HEK293T (cell line): ENCODE measurements around the gene HES3.
A peak's percentile ranks its signal among the peaks of the same experiment; 100 is the strongest.

Source experiments
- CTCF ChIA-PET: fragments of 350-600 bp; formaldehyde crosslinking; extraction: SDS; loops from one replicate; lab custom pipeline; 2021; ENCODE audit warnings: antibody characterized with exemption, inconsistent platforms; lab: Yijun Ruan, JAX
- POLR2A ChIA-PET: fragments of 350-600 bp; formaldehyde crosslinking; extraction: SDS; loops from one replicate; lab custom pipeline; 2020; ENCODE audit warnings: antibody characterized with exemption, inconsistent platforms; lab: Yijun Ruan, JAX
- DNase-seq: peaks from one replicate; pipeline ENCODE4 v3.0.0; 2012; ENCODE audit warnings: mixed read lengths; ENCODE audit errors: extremely low spot score
- ARNT ChIP-seq: fragments of 450-650 bp; IDR thresholded peaks from 2 replicates; pipeline ENCODE4 v1.6.1; 2017; ENCODE audit warnings: mild to moderate bottlenecking
- BHLHE40 ChIP-seq: fragments of 450-650 bp; IDR thresholded peaks from 2 replicates; pipeline ENCODE4 v1.6.1; 2016; ENCODE audit warnings: mild to moderate bottlenecking, moderate library complexity, borderline replicate concordance
- CTBP1 ChIP-seq: fragments of 450-650 bp; IDR thresholded peaks from 2 replicates; pipeline ENCODE4 v1.6.1; 2016; ENCODE audit warnings: borderline replicate concordance
- ELF4 ChIP-seq: fragments of 450-650 bp; IDR thresholded peaks from 2 replicates; pipeline ENCODE4 v1.6.1; 2017; ENCODE audit warnings: antibody characterized with exemption
- FOXA1 ChIP-seq: fragments of 450-650 bp; IDR thresholded peaks from 2 replicates; pipeline ENCODE4 v1.6.1; 2016; ENCODE audit warnings: mild to moderate bottlenecking
- FOXK2 ChIP-seq: fragments of 450-650 bp; IDR thresholded peaks from 2 replicates; pipeline ENCODE4 v1.6.1; 2016; ENCODE audit warnings: mild to moderate bottlenecking
- FOXM1 ChIP-seq: fragments of 450-650 bp; IDR thresholded peaks from 2 replicates; pipeline ENCODE4 v1.6.1; 2017; ENCODE audit warnings: mild to moderate bottlenecking, borderline replicate concordance
- HDGF ChIP-seq: fragments of 450-650 bp; IDR thresholded peaks from 2 replicates; pipeline ENCODE4 v1.6.1; 2017; ENCODE audit warnings: antibody characterized with exemption, borderline replicate concordance
- L3MBTL2 ChIP-seq: fragments of 450-650 bp; conservative IDR thresholded peaks from 2 replicates; pipeline ENCODE4 v1.6.1; 2016; ENCODE audit warnings: mild to moderate bottlenecking
- LEF1 ChIP-seq: fragments of 450-650 bp; IDR thresholded peaks from 2 replicates; pipeline ENCODE4 v1.6.1; 2017; ENCODE audit warnings: mild to moderate bottlenecking, borderline replicate concordance
- NFRKB ChIP-seq: fragments of 450-650 bp; IDR thresholded peaks from 2 replicates; pipeline ENCODE4 v1.6.1; 2016; ENCODE audit warnings: mild to moderate bottlenecking, moderate library complexity
- SP1 ChIP-seq: fragments of 450-650 bp; IDR thresholded peaks from 2 replicates; pipeline ENCODE4 v1.6.1; 2017
- SUZ12 ChIP-seq: fragments of 450-650 bp; IDR thresholded peaks from 2 replicates; pipeline ENCODE4 v1.6.1; 2016; ENCODE audit warnings: mild to moderate bottlenecking
- TARDBP ChIP-seq: fragments of 450-650 bp; IDR thresholded peaks from 2 replicates; pipeline ENCODE4 v1.6.1; 2016
- ZNF384 ChIP-seq: fragments of 450-650 bp; IDR thresholded peaks from 2 replicates; pipeline ENCODE4 v1.6.1; 2016
- TF ChIP-seq, protein P1 (sequence below): fragments of 450-650 bp; IDR thresholded peaks from 2 replicates; pipeline ENCODE4 v1.6.1; 2016

The HES3 gene

DNA sequence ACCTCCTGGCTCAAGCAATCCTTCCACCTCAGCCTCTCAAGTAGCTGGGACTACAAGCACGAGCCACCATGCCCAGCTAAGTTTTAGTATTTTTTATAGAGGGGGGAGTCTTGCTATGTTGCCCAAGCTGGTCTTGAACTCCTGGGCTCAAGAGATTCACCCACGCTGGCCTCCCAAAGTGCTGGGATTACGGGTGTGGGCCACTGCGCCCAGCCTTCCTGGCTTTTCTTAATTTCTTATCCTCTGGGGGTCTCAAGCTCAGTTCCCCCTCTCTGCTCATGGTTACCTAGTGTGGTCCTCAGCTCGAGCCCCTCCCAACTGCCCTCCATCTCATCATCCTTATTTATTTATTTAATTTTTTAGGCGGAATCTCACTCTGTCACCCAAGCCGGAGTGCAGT lies 41.7 kb upstream of the HES3 start:
- ChIA-PET POLR2A (interaction anchor here (1.9 kb wide), 1 partner anchor 33 kb away, joined by 11 read pairs; the partner anchor contains the start of gene ICMT), CTCF (interaction anchor here (0.6 kb wide), 1 partner anchor 31 kb away, joined by 4 read pairs; no protein-coding TSS in a partner anchor)
- TF ChIP-seq FOXM1: no peak
- no peak for TF ChIP-seq ARNT
- TF ChIP-seq SUZ12: no peak
- TF ChIP-seq, protein P1, sequence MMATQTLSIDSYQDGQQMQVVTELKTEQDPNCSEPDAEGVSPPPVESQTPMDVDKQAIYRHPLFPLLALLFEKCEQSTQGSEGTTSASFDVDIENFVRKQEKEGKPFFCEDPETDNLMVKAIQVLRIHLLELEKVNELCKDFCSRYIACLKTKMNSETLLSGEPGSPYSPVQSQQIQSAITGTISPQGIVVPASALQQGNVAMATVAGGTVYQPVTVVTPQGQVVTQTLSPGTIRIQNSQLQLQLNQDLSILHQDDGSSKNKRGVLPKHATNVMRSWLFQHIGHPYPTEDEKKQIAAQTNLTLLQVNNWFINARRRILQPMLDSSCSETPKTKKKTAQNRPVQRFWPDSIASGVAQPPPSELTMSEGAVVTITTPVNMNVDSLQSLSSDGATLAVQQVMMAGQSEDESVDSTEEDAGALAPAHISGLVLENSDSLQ: no peak
- TF ChIP-seq NFRKB: no peak
- no peak for TF ChIP-seq BHLHE40
- no peak for TF ChIP-seq ELF4
- TF ChIP-seq CTBP1: no peak
- no peak for TF ChIP-seq LEF1
- no peak for TF ChIP-seq L3MBTL2
- no peak for TF ChIP-seq TARDBP
- TF ChIP-seq HDGF: no peak
- no peak for TF ChIP-seq ZNF384
- no peak for TF ChIP-seq SP1
- TF ChIP-seq FOXA1: no peak
- DNase-seq: no peak

DNA sequence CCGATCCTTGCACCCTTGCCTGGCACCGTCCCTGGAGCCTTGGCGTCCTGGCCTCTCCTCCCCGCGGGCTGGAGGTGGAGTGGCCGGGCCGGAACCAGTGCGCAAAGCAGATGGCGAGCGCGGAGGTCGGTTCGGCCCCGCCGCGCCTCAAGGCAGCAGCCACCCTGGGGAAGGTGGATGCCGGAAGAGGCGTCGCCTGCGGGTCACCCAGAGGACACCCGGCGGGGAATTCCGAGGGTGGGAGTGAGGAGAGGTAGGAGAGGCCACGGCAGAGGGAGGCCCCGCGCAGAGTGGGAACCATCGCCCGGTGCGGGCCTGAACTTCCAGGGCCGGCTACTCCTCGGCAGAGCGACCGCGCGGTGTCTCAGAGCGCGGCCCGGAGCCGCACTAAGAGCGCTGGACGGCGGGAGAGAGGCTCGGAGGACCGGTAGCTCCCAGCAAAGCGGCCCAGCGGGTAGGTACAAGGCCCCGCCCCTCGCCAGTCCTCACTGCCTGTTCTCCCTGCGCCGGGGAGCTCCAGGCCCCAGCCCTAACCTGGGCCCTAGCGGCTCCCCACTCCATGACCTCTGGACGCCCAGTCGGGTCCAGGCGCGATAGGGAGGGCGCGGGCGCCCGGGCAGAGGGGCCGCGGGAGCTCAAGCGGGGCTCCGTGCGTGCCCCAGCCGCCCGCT lies 38.0 kb upstream of the HES3 start, which contains the start of gene RNF207:
RNF207 (plus strand) TSS at position 271 of the 671 bp plus-strand sequence. CDS start 417 bp downstream, outside the sequence.
- DNase-seq: peak; percentile 73
- ChIA-PET POLR2A (interaction anchor here (0.6 to 3.9 kb wide), 12 partner anchors 10 to 32 kb away, joined by 3 to 39 read pairs (median 4); partner anchors contain the start of gene ICMT), CTCF (interaction anchor here (0.7 to 1.9 kb wide), 5 partner anchors 10 to 217 kb away, joined by 3 to 18 read pairs (median 5); no protein-coding TSS in a partner anchor)
- 0 out of 2 replicates have a peak, but pooled peaks have one; percentile 37 for TF ChIP-seq L3MBTL2
- TF ChIP-seq LEF1: no peak

DNA sequence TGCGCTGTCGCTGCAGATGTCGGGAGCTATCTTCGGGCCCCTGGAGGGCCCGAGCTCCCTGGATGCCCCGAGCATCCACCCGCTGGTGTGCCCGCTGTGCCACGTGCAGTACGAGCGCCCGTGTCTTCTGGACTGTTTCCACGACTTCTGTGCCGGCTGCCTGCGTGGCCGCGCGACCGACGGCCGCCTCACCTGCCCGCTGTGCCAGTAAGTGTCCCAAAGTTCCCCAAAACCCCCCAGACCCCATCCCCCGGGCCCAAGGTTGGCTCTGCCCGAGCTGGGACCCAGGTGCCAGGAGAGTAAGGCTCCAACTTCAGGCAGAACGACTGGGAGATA lies 37.5 kb upstream of the HES3 start:
- DNase-seq: no peak
- CTCF ChIA-PET: interaction anchor here (0.7 to 1.6 kb wide), 3 partner anchors 10 to 216 kb away, joined by 3 to 5 read pairs (median 4); no protein-coding TSS in a partner anchor
- POLR2A ChIA-PET: interaction anchor here (0.8 to 3.9 kb wide), 10 partner anchors 9 to 32 kb away, joined by 3 to 39 read pairs (median 4); partner anchors contain the start of gene ICMT
- no peak for TF ChIP-seq CTBP1
- no peak for TF ChIP-seq ARNT
- TF ChIP-seq ZNF384: no peak
- no peak for TF ChIP-seq TARDBP

DNA sequence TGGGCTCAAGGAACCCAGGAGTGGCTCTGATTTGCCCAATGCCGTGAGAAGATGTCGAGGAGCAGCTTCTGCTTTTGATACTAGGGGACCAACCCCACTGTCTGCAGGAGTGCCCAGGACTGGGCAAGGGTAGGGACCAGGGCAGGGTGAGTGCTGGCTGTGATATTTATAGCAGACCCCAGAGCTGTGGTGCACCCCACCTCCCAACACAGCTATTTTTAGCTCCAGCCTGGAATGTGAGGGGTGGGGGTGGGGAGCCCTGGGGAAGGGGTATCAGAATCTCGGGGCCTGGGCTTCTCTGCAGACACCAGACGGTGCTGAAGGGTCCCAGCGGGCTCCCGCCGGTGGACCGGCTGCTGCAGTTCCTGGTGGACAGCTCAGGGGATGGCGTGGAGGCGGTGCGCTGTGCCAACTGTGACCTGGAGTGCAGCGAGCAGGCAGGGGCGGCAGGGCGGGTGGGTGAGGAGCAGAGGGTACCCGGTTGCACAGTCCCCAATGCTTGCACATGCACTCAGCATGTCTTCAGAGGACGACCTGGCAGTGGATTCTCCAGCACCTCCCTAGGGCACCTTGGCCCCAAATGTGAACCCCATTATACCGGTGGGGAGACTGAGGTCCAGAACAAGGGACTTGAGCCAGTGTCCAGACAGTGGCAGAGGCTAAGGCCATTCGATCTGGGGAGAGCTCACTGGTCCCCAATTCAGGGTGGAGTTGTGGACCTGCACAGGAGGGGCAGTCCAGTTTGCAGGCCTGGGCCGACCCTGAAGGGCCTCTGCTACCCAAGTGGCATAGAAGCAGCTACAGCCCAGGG lies 36.7 kb upstream of the HES3 start:
- DNase-seq: no peak
- POLR2A ChIA-PET: interaction anchor here (1.2 to 3.9 kb wide), 3 partner anchors 13 to 28 kb away, joined by 4 to 39 read pairs (median 8); partner anchors contain the start of gene ICMT
- CTCF ChIA-PET: interaction anchor here (1.6 kb wide), 1 partner anchor 215 kb away, joined by 5 read pairs; no protein-coding TSS in a partner anchor
- no peak for TF ChIP-seq ARNT
- no peak for TF ChIP-seq ZNF384
- TF ChIP-seq SP1: no peak
- TF ChIP-seq LEF1: no peak

DNA sequence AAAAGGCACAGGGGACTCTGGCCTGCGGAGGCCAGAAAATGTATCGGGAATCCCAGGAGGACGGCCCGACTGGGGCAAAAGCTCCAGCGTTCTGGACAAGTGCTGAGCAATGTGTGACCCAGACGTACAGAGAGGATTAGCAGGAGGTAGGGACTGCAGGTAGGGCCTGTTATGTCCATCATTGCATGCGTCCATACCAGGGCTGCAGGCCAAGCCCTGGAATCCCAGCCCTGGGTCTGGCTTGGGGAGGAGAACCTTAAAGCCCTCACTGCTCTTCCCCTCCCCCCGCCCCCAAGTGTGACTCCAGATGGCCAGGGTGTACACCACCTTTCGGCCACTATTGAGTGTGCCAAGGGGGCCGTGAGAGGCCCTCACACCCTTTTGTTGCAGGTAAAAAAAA lies 36.1 kb upstream of the HES3 start:
- ChIA-PET POLR2A (interaction anchor here (3.9 kb wide), 1 partner anchor 27 kb away, joined by 39 read pairs; the partner anchor contains the start of gene ICMT), CTCF (interaction anchor here (0.6 to 0.8 kb wide), 3 partner anchors 10 to 197 kb away, joined by 3 to 5 read pairs (median 3); no protein-coding TSS in a partner anchor)
- no peak for TF ChIP-seq L3MBTL2
- TF ChIP-seq ELF4: no peak
- no peak for TF ChIP-seq TARDBP
- TF ChIP-seq FOXM1: no peak
- no peak for TF ChIP-seq ARNT
- no peak for TF ChIP-seq SUZ12
- TF ChIP-seq SP1: no peak
- no peak for TF ChIP-seq LEF1
- TF ChIP-seq CTBP1: no peak
- TF ChIP-seq FOXK2: no peak
- TF ChIP-seq HDGF: no peak
- TF ChIP-seq, protein P1: no peak
- TF ChIP-seq FOXA1: no peak
- no peak for TF ChIP-seq BHLHE40
- TF ChIP-seq ZNF384: no peak
- no peak for TF ChIP-seq NFRKB
- DNase-seq: no peak
